Measurements from ENCODE around the gene TNFRSF19. TPM values are rescaled to one million over a fixed set of nuclear protein-coding genes. Genes with fewer than 3 reads are reported as not detected.

Gene TNFRSF19
- total and polyA plus RNA-seq, 2 of the 13 experiments (the other 11 are each of a cell fraction or from before 2014, with no cell fraction given), result 75.3 to 77.7 TPM

DNA sequence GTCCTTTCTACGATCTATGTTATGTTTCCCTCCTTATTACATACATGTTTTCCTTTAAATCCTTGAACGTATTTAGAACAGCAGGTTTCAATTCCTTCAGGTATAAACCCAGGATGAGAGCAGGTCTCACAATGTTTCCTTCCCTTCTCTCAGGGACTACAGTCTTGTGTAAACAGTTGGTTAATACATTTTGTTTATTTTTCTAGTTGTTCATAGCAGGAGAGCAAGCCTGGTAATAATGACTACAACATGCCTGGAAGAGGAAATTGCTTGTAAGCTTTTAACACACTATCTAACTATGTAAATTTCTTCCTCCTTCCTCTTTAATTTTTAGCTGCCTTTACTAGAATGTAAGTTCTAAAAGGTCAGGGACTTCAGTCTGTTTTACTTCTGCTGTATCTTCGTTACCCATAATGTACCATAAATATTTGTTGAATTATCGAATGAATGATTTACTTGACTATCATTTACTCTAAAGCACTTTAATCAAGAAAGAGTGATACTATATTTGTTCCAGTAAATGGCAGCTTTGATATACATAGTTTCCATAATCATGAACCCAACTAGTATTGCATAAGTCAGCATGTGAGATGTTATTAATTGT is 28.9 kb upstream of the TNFRSF19 start:
- H3K4me2 ChIP-seq (ENCODE audit: low read depth, low read length), result no peak overlapping the region
- no peak for TF ChIP-seq ZNF468 (CRISPR knock-in tag; IDR thresholded peaks at IDR 0.05)
- no peak for TF ChIP-seq FOXP1 (IDR thresholded peaks at IDR 0.05)
- TF ChIP-seq FOXP1 (CRISPR knock-in tag; IDR thresholded peaks at IDR 0.05), result peak; percentile 39; the same call in 1 of the 2 replicates
- no peak for TF ChIP-seq ZBTB21 (CRISPR knock-in tag; IDR thresholded peaks at IDR 0.05)
- TF ChIP-seq FOXA1 (IDR thresholded peaks at IDR 0.05), result no peak
- TF ChIP-seq FOXA1 (CRISPR knock-in tag; IDR thresholded peaks at IDR 0.05), result peak; percentile 22; the same call in 1 of the 2 replicates
- TF ChIP-seq FOXA3 (CRISPR knock-in tag; IDR thresholded peaks at IDR 0.05), result peak; percentile 56
- TF ChIP-seq GATAD2A (CRISPR knock-in tag; IDR thresholded peaks at IDR 0.05), result 0 out of 2 replicates have a peak, but pooled peaks have one; percentile 31
- TF ChIP-seq ATF7 (IDR thresholded peaks at IDR 0.05), result no peak
- no peak for TF ChIP-seq ATF7 (CRISPR knock-in tag; IDR thresholded peaks at IDR 0.05)
- no peaks in the 10 kb centered on the region for H4K20me1 ChIP-seq (ENCODE audit: insufficient read depth, low read length)
- no peaks in the 10 kb centered on the region for H3K79me2 ChIP-seq (ENCODE audit: insufficient read depth, low read length)
- peaks cover 11% of the 10 kb centered on the region for H3K4me1 ChIP-seq (ENCODE audit: insufficient read depth, low read length)
- 66% methylated on average over 4 of the region's 4 CpGs for WGBS (ENCODE audit: low lambda C conversion rate)
- no peak overlapping the region for H3K27ac ChIP-seq (ENCODE audit: extremely low read length, insufficient read depth, low read length)
- no peak overlapping the region for H3K4me3 ChIP-seq (replicated peaks in 1 of 3; ENCODE audit: insufficient read depth in 1 of 3, low read depth in 2 of 3, low read length in 3 of 3)
- H3K36me3 ChIP-seq (replicated peaks in 1 of 2; ENCODE audit: control insufficient read depth in 1 of 2, insufficient read depth in 2 of 2, low read length in 2 of 2), result no peaks in the 10 kb centered on the region
- CTCF ChIA-PET (ENCODE audit: low intra/inter-chr PET ratio, low total read pairs), result no interaction called here
- no peak for DNase-seq (ENCODE audit: low spot score)
- no peak for FAIRE-seq
- POLR2A ChIA-PET, result no interaction called here
- BruUV-seq (replicated peaks), result no TSS peak
- H2AFZ ChIP-seq (ENCODE audit: low read length), result no peak overlapping the region
- H3K9ac ChIP-seq (ENCODE audit: insufficient read depth, low read depth, low read length), result no peak overlapping the region
- intact Hi-C loops (cut with micrococcal nuclease; ENCODE audit: unreplicated experiment), result no loop called here
- H3K9me3 ChIP-seq (ENCODE audit: low read length), result no peaks in the 10 kb centered on the region
- in situ Hi-C loops (cut with HindIII; ENCODE audit: extremely low pct_ligation_motif_present, low pct_unique_long_range_greater_than_20kb), result no loop called here
- ATAC-seq, result peak; percentile 35; the same call in 1 of the 3 replicates
- no peaks in the 10 kb centered on the region; a peak in 1 of 5 replicates for H3K27me3 ChIP-seq (ENCODE audit: control insufficient read depth in 1 of 2, insufficient read depth in 2 of 2, low read length in 2 of 2)

DNA sequence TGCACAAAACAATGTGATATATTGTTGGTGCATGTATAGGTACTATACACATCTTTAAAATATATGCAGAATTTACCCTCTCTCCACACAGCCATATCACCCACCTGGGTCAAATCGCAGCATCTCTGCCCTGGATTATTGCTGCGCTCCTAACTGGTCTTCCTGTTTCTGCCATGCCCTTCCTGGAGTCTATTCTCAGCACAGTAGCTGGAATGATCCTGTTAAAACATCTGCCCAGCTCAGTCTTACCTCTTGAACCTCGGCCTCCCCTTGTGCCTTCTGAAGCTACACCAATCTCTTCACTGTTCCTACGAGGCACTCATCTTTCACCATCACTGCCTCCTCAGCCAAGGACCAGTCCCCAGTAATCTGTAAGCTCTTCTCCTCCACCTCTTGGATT is 25.5 kb upstream of the TNFRSF19 start:
- CTCF ChIA-PET (ENCODE audit: low intra/inter-chr PET ratio, low total read pairs), result no interaction called here
- H3K27me3 ChIP-seq (ENCODE audit: control insufficient read depth in 1 of 2, insufficient read depth in 2 of 2, low read length in 2 of 2), result no peaks in the 10 kb centered on the region; a peak in 1 of 5 replicates
- no peaks in the 10 kb centered on the region for H3K9me3 ChIP-seq (ENCODE audit: low read length)
- intact Hi-C loops (cut with micrococcal nuclease; ENCODE audit: unreplicated experiment), result no loop called here
- H3K79me2 ChIP-seq (ENCODE audit: insufficient read depth, low read length), result no peaks in the 10 kb centered on the region
- no peak overlapping the region for H3K9ac ChIP-seq (ENCODE audit: insufficient read depth, low read depth, low read length)
- ATAC-seq, result no peak
- peak overlapping the region; percentile 15 for H2AFZ ChIP-seq (ENCODE audit: low read length)
- FAIRE-seq, result no peak
- no peak overlapping the region for H3K4me3 ChIP-seq (replicated peaks in 1 of 3; ENCODE audit: insufficient read depth in 1 of 3, low read depth in 2 of 3, low read length in 3 of 3)
- BruUV-seq (replicated peaks), result no TSS peak
- H3K4me2 ChIP-seq (ENCODE audit: low read depth, low read length), result no peak overlapping the region
- no peaks in the 10 kb centered on the region for H3K36me3 ChIP-seq (replicated peaks in 1 of 2; ENCODE audit: control insufficient read depth in 1 of 2, insufficient read depth in 2 of 2, low read length in 2 of 2)
- peaks cover 11% of the 10 kb centered on the region for H3K4me1 ChIP-seq (ENCODE audit: insufficient read depth, low read length)
- in situ Hi-C loops (cut with HindIII; ENCODE audit: extremely low pct_ligation_motif_present, low pct_unique_long_range_greater_than_20kb), result no loop called here
- no peaks in the 10 kb centered on the region for H4K20me1 ChIP-seq (ENCODE audit: insufficient read depth, low read length)
- WGBS (ENCODE audit: low lambda C conversion rate), result 66% methylated on average over 4 of the region's 4 CpGs
- DNase-seq (ENCODE audit: low spot score), result no peak
- POLR2A ChIA-PET, result no interaction called here
- no peak overlapping the region for H3K27ac ChIP-seq (ENCODE audit: extremely low read length, insufficient read depth, low read length)
- TF ChIP-seq, protein P1, sequence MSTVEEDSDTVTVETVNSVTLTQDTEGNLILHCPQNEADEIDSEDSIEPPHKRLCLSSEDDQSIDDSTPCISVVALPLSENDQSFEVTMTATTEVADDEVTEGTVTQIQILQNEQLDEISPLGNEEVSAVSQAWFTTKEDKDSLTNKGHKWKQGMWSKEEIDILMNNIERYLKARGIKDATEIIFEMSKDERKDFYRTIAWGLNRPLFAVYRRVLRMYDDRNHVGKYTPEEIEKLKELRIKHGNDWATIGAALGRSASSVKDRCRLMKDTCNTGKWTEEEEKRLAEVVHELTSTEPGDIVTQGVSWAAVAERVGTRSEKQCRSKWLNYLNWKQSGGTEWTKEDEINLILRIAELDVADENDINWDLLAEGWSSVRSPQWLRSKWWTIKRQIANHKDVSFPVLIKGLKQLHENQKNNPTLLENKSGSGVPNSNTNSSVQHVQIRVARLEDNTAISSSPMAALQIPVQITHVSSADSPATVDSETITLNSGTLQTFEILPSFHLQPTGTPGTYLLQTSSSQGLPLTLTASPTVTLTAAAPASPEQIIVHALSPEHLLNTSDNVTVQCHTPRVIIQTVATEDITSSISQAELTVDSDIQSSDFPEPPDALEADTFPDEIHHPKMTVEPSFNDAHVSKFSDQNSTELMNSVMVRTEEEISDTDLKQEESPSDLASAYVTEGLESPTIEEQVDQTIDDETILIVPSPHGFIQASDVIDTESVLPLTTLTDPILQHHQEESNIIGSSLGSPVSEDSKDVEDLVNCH (CRISPR knock-in tag; IDR thresholded peaks at IDR 0.05), result no peak
- TF ChIP-seq TAF15 (IDR thresholded peaks at IDR 0.05; ENCODE audit: low read depth, low read length, poor library complexity, severe bottlenecking) (no peak), ZNF224 (CRISPR knock-in tag; IDR thresholded peaks at IDR 0.05) (no peak), ZNF333 (CRISPR knock-in tag; IDR thresholded peaks at IDR 0.05; ENCODE audit: borderline replicate concordance) (no peak), PAF1 (CRISPR knock-in tag; IDR thresholded peaks at IDR 0.05) (no peak), PHF5A (CRISPR knock-in tag; IDR thresholded peaks at IDR 0.05; ENCODE audit: low read depth, unreplicated experiment) (no peak), ZNF816 (CRISPR knock-in tag; IDR thresholded peaks at IDR 0.05; ENCODE audit: borderline replicate concordance) (no peak)
- TF ChIP-seq, protein P2, sequence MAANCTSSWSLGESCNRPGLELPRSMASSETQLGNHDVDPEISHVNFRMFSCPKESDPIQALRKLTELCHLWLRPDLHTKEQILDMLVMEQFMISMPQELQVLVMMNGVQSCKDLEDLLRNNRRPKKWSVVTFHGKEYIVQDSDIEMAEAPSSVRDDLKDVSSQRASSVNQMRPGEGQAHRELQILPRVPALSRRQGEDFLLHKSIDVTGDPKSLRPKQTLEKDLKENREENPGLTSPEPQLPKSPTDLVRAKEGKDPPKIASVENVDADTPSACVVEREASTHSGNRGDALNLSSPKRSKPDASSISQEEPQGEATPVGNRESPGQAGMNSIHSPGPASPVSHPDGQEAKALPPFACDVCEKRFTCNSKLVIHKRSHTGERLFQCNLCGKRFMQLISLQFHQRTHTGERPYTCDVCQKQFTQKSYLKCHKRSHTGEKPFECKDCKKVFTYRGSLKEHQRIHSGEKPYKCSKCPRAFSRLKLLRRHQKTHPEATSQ (CRISPR knock-in tag; IDR thresholded peaks at IDR 0.05; ENCODE audit: borderline replicate concordance), result no peak
